Measurements from ENCODE around the gene AGPAT2. TPM values are rescaled to one million over a fixed set of nuclear protein-coding genes. Genes with fewer than 3 reads are reported as not detected.
A peak's percentile ranks its signal among the peaks of the same experiment; 100 is the strongest.

The AGPAT2 gene
- total RNA-seq, 1 donor from 2014 or later: 41.9 TPM

GRCh38 chr9:136693490-136694162 lies 6.4 kb upstream of the AGPAT2 start:
- Histone ChIP-seq H3K4me3 (ENCODE audit: low read depth, low read length) (no peak overlapping the region), H3K36me3 (ENCODE audit: control insufficient read depth, insufficient read depth, low read length) (no peaks in the 10 kb centered on the region), H3K27me3 (ENCODE audit: control insufficient read depth, insufficient read depth, low read length) (no peaks in the 10 kb centered on the region)
- no peak for FAIRE-seq
- TF ChIP-seq CTCF (IDR thresholded peaks at IDR 0.05; ENCODE audit: insufficient read depth, low read length, severe bottlenecking): no peak
- peak; percentile 83 for DNase-seq (ENCODE audit: low read depth)

- TF ChIP-seq CTCF (IDR thresholded peaks at IDR 0.05; ENCODE audit: insufficient read depth, low read length, severe bottlenecking): no peak
- Histone ChIP-seq H3K4me3 (ENCODE audit: low read depth, low read length) (no peak overlapping the region), H3K36me3 (ENCODE audit: control insufficient read depth, insufficient read depth, low read length) (no peaks in the 10 kb centered on the region), H3K27me3 (ENCODE audit: control insufficient read depth, insufficient read depth, low read length) (no peaks in the 10 kb centered on the region)
- FAIRE-seq: no peak
- no peak for DNase-seq (ENCODE audit: low read depth)
Measured at GRCh38 chr9:136693135-136693489, 5.9 kb upstream of the AGPAT2 start.

GRCh38 chr9:136692185-136693134 lies 5.2 kb upstream of the AGPAT2 start:
- DNase-seq (ENCODE audit: low read depth): no peak
- TF ChIP-seq CTCF (IDR thresholded peaks at IDR 0.05; ENCODE audit: insufficient read depth, low read length, severe bottlenecking): no peak
- Histone ChIP-seq H3K4me3 (ENCODE audit: low read depth, low read length) (no peak overlapping the region), H3K27me3 (ENCODE audit: control insufficient read depth, insufficient read depth, low read length) (no peaks in the 10 kb centered on the region), H3K36me3 (ENCODE audit: control insufficient read depth, insufficient read depth, low read length) (no peaks in the 10 kb centered on the region)
- FAIRE-seq: no peak

- H3K36me3 ChIP-seq (ENCODE audit: control insufficient read depth, insufficient read depth, low read length): no peaks in the 10 kb centered on the region
- no peak for TF ChIP-seq CTCF (IDR thresholded peaks at IDR 0.05; ENCODE audit: insufficient read depth, low read length, severe bottlenecking)
- H3K27me3 ChIP-seq (ENCODE audit: control insufficient read depth, insufficient read depth, low read length): no peaks in the 10 kb centered on the region
- FAIRE-seq (no peak), DNase-seq (ENCODE audit: low read depth) (no peak)
- H3K4me3 ChIP-seq (ENCODE audit: low read depth, low read length): no peak overlapping the region
Measured at GRCh38 chr9:136691316-136692184, 4.3 kb upstream of the AGPAT2 start.

- Histone ChIP-seq H3K27me3 (ENCODE audit: control insufficient read depth, insufficient read depth, low read length) (no peaks in the 10 kb centered on the region), H3K4me3 (ENCODE audit: low read depth, low read length) (no peak overlapping the region), H3K36me3 (ENCODE audit: control insufficient read depth, insufficient read depth, low read length) (no peaks in the 10 kb centered on the region)
- TF ChIP-seq CTCF (IDR thresholded peaks at IDR 0.05; ENCODE audit: insufficient read depth, low read length, severe bottlenecking): no peak
- no peak for FAIRE-seq
- no peak for DNase-seq (ENCODE audit: low read depth)
Measured at GRCh38 chr9:136690806-136691261, 3.6 kb upstream of the AGPAT2 start.
